GM10248 (cell line): ENCODE data around the gene EEFSEC.

Source experiments
- CTCF ChIA-PET: fragments of 300-600 bp; sonication (Branson Sonifier 250); formaldehyde crosslinking; extraction: SDS; loops from one replicate; lab custom pipeline; 2021; ENCODE audit warnings: antibody characterized with exemption; lab: Yijun Ruan, JAX
- POLR2A ChIA-PET: fragments of 350-650 bp; sonication (Branson Sonifier 250); formaldehyde crosslinking; extraction: SDS; loops from one replicate; lab custom pipeline; 2020; ENCODE audit warnings: antibody characterized with exemption; lab: Yijun Ruan, JAX
- DNase-seq: peaks from one replicate; pipeline ENCODE4 v3.0.0; 2012; ENCODE audit errors: extremely low spot score
- CTCF ChIP-seq: IDR thresholded peaks from 2 replicates; pipeline ENCODE4 v1.5.1; 2012; ENCODE audit warnings: mild to moderate bottlenecking, low read depth; ENCODE audit errors: extremely low read depth, missing control alignments, control extremely low read depth

EEFSEC gene

GRCh38 chr3:128344052-128344735, 190.9 kb downstream of the EEFSEC start:
- no peak for DNase-seq
- POLR2A ChIA-PET: no interaction called here
- CTCF ChIA-PET: interaction anchor here (0.9 to 1.9 kb wide), 3 partner anchors 9 to 15 kb away, joined by 3 to 6 read pairs (median 5); no protein-coding TSS in a partner anchor

GRCh38 chr3:128345196-128345595, 191.9 kb downstream of the EEFSEC start:
- CTCF ChIA-PET: interaction anchor here (0.7 to 1.9 kb wide), 4 partner anchors 10 to 17 kb away, joined by 3 to 6 read pairs (median 4); no protein-coding TSS in a partner anchor
- TF ChIP-seq CTCF: no peak
- no peak for DNase-seq
- POLR2A ChIA-PET: no interaction called here

More at GRCh38 chr3:128344052-128344735, 190.9 kb downstream of the EEFSEC start:
- TF ChIP-seq CTCF: no peak

GRCh38 chr3:128346562-128346961, 193.3 kb downstream of the EEFSEC start:
- no peak for TF ChIP-seq CTCF
- ChIA-PET POLR2A (no interaction called here), CTCF (no interaction called here)
- DNase-seq: no peak

- ChIA-PET POLR2A (no interaction called here), CTCF (interaction anchor here (1.2 to 1.3 kb wide), 2 partner anchors 12 to 25 kb away, joined by 3 to 4 read pairs; no protein-coding TSS in a partner anchor)
- DNase-seq: no peak
- no peak for TF ChIP-seq CTCF
Observed at GRCh38 chr3:128347282-128347681, 194.0 kb downstream of the EEFSEC start.

GRCh38 chr3:128348075-128348474, 194.8 kb downstream of the EEFSEC start:
- no peak for TF ChIP-seq CTCF
- CTCF ChIA-PET: interaction anchor here (1.0 to 1.3 kb wide), 4 partner anchors 11 to 74 kb away, joined by 3 to 4 read pairs (median 3); no protein-coding TSS in a partner anchor

GRCh38 chr3:128348805-128349531, 195.7 kb downstream of the EEFSEC start:
- ChIA-PET CTCF (interaction anchor here (1.0 to 1.6 kb wide), 3 partner anchors 24 to 254 kb away, joined by 3 to 4 read pairs (median 3); no protein-coding TSS in a partner anchor), POLR2A (no interaction called here)
- DNase-seq: no peak
- TF ChIP-seq CTCF: no peak

More at GRCh38 chr3:128348075-128348474, 194.8 kb downstream of the EEFSEC start:
- POLR2A ChIA-PET: no interaction called here
- DNase-seq: no peak
